ENCODE measurements around the gene KMT2E.

The KMT2E gene

GRCh38 chr7:105088456-105088855 lies 74.5 kb downstream of the KMT2E start:
- no peak for DNase-seq

- DNase-seq, result no peak
Observed at GRCh38 chr7:105094966-105095365, 81.0 kb downstream of the KMT2E start.

DNA sequence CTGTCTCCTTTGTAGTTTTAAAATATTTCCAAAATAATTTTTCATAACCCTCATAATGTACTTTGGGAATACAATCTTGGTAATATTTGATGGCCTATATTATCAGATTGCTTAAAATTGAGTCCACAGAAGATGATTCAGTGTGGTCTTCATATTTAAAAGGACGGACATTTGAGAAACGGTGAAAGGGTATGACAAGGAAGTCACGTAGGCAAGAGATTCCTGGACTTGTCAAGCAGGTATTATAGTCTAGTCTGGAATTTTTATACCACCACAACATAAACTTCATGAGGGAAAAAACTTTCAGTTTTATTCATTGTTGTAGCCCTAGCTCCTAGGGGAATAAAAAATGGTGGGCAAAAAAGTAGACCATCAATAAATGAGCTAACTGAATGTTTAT lies 82.3 kb downstream of the KMT2E start:
- DNase-seq, result no peak

GRCh38 chr7:105097619-105098018 lies 83.6 kb downstream of the KMT2E start:
- peak; percentile 96 for DNase-seq

DNA sequence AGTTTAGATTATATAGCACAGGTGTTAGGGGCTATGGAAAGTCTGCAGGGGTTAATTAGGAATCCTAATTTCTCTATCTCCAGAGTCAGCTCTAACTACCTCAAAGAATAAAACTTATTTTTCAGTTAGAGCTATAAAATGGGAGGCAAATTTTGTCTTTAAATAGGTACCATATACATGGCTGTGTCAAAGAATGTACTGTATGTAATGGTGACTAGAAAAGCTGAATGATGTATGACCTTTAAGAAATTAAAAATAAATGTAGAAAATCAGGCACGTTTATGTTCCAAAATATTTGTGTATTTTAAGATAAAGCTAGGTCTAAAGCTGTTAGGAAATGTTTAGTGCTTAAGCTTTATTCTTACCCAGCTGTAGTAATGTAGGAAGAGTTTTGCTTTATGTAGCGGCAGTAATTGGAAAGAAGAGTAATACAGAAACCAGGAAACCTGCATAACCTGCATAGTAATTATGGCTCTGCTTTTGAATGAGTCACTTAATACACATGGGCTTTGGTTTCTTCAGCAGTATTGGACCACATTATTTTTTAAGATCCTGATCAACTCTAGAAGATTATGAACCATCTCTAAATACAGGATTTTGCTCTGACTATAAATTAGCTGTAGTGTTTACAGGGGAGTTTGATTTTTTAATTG lies 85.0 kb downstream of the KMT2E start:
- DNase-seq, result peak; percentile 13

DNA sequence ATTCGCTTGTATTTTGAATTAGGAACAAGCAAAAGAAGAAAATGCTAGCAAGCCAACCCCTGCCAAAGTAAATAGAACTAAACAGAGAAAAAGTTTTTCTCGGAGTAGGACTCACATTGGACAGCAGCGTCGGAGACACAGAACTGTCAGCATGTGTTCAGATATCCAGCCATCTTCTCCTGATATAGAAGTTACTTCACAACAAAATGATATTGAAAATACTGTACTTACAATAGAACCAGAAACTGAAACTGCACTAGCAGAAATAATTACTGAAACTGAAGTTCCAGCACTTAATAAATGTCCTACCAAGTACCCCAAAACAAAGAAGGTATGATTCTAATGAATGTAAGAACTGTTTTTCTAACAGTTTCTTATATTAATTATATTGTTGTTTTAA lies 87.9 kb downstream of the KMT2E start:
- DNase-seq, result no peak

DNA sequence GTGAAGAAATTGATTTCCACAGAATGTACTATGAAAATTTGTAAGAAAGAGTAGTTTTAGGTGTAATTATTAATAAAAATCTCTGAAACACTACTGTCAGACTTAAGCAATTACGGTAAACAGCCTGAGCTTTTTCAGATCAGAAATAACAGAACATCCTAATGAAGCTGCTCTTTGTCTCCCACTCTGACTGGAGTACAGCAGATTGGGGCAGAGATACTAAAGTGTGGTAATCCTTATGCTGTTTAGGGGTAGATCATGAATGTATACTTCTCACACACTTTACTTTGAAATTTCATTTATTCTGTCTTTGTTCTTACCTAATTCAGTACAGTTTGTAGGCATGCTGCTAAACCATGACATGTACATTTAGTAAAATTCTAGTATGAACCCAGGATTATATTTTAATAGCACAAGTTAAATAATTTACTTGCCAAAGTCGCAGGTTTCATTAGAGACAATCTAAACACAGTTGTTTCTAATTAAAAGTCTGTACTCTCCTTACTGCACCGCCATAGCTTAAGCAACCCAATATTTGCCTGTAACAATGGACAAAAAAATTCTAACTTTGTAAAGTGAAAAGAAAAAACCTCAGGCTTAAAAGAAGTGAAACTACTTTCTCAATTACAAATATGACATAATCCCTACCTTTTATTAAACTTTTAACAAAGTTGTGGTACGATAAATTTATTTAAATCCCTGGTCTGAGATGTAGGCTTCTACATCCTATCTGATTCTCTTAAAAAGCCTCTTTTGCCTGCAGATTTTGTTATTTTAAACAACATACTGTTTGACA lies 88.8 kb downstream of the KMT2E start:
- no peak for DNase-seq

DNA sequence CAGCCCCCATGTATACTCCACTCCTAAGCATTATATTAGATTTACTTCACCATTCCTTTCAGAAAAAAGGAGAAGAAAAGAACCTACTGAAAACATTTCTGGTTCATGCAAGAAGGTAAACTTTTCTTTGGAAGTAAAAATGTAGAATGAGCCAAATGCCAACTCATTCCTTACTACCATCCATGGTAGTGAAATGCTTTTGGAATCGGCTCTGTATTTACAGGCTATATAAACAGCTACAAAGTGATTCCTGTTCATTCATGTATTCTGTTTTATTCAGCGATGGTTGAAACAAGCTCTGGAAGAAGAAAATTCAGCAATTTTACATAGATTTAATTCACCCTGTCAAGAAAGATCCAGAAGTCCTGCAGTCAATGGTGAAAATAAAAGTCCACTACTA lies 91.6 kb downstream of the KMT2E start:
- no peak for DNase-seq

DNA sequence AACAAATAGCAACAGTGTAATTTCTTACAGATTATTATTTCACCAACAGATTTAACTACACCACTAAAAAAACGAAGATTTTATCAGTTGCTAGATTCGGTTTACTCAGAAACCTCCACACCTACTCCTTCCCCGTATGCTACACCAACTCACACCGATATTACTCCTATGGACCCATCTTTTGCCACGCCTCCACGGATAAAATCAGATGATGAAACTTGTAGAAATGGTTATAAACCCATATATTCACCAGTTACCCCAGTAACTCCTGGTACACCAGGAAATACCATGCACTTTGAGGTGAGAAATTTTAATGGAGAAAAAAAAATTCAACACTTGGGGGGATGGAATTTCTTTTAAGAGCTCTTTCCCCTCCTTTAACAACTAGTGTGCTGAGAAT lies 92.5 kb downstream of the KMT2E start:
- DNase-seq, result no peak

DNA sequence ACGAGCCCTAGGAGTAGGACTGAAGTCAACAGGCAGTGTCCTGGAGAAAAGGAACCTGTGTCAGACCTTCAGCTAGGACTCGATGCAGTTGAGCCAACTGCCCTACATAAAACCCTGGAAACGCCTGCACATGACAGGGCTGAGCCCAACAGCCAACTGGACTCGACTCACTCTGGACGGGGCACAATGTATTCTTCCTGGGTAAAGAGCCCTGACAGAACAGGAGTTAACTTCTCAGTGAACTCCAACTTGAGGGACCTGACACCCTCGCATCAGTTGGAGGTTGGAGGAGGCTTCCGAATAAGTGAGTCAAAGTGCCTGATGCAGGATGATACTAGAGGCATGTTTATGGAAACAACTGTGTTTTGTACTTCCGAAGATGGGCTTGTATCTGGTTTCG lies 93.5 kb downstream of the KMT2E start:
- DNase-seq, result no peak

GRCh38 chr7:105112440-105113418 lies 98.7 kb downstream of the KMT2E start:
- no peak for DNase-seq

- DNase-seq, result no peak
Observed at GRCh38 chr7:105118612-105119600, 104.9 kb downstream of the KMT2E start.

- DNase-seq, result no peak
Observed at GRCh38 chr7:105122619-105123018, 108.6 kb downstream of the KMT2E start.

DNA sequence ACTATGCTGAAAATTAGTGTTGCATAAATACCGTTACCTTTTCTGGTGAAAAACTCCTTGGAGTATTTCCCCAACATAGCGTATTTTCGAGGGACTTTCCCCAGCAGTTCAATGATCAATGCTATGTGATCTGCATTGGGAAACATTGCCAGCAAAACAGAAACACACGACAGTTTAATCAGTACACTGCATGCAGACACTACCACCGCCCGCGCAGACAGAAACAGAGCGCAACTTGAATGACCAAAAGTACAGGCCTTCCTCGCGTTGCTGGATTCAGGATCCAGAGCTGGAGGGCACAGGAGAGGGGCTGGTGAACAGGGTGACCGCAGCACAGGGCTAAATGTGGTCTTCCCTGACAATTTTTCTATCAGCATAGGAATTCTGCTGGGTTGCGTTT lies 111.7 kb downstream of the KMT2E start:
- no peak for DNase-seq

- DNase-seq, result no peak
Observed at GRCh38 chr7:105126436-105126975, 112.5 kb downstream of the KMT2E start.

- no peak for DNase-seq
Observed at GRCh38 chr7:105127179-105127578, 113.2 kb downstream of the KMT2E start.

- no peak for DNase-seq
Observed at GRCh38 chr7:105130048-105130447, 116.0 kb downstream of the KMT2E start.

- no peak for DNase-seq
Observed at GRCh38 chr7:105130580-105130979, 116.6 kb downstream of the KMT2E start.

GRCh38 chr7:105131033-105131656 lies 117.1 kb downstream of the KMT2E start:
- no peak for DNase-seq

DNA sequence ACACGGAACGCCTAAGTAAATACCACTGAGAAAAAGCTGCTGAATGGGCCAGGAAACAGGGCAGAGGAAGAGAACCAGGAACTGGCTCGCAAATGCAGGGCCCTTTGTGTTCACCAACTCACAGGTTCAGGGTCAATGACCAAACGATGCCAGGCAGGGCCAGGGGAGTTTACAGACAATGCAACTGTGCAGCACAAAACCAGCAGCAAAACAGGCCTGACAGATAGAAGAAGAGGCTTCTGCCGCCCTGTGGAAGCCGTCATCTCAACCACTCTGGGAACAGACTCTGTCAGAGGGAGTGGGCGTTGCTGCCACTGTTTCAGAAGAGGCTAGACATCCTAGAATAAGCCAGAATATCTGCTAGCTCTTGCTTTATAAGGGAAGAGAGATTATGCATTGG lies 117.9 kb downstream of the KMT2E start:
- no peak for DNase-seq

GRCh38 chr7:105132335-105132734 lies 118.3 kb downstream of the KMT2E start:
- DNase-seq, result no peak
